Smooth muscle cell (in vitro differentiated cells): ENCODE measurements around the gene CSHL1. TPM values are rescaled to one million over a fixed set of nuclear protein-coding genes. Genes with fewer than 3 reads are reported as not detected.
"Not testable (repeated sequence)": the region's sequence is repeated elsewhere in the genome, so short reads cannot be mapped to it uniquely, and the experiment has no call there.

Experiments
- DNase-seq: peaks from one replicate; lab custom pipeline; 2025; ENCODE audit not compliant: unreplicated experiment; lab: John Stamatoyannopoulos, UW
- H2AFZ ChIP-seq: fragments of 200-600 bp; sonication (generic); 2 replicates; pipeline ENCODE4 v1.6.0; 2016; ENCODE audit warnings: antibody characterized with exemption, low read depth, mild to moderate bottlenecking
- H3F3A ChIP-seq: fragments of 200-600 bp; sonication (generic); 2 replicates; pipeline ENCODE4 v1.6.0; 2017; ENCODE audit warnings: antibody characterized with exemption, low read depth
- H3K27ac ChIP-seq: fragments of 200-600 bp; sonication (generic); 2 replicates; pipeline ENCODE4 v1.5.1; 2016; ENCODE audit warnings: low read depth, mild to moderate bottlenecking
- H3K27me3 ChIP-seq: fragments of 200-600 bp; sonication (generic); 2 replicates; pipeline ENCODE4 v1.6.1; 2016; ENCODE audit warnings: low read depth, mild to moderate bottlenecking
- H3K36me3 ChIP-seq: fragments of 200-600 bp; sonication (generic); 2 replicates; pipeline ENCODE4 v1.5.1; 2016; ENCODE audit warnings: low read depth
- H3K4me1 ChIP-seq: fragments of 200-600 bp; sonication (generic); 2 replicates; pipeline ENCODE4 v1.5.1; 2016; ENCODE audit warnings: low read depth
- H3K4me2 ChIP-seq: fragments of 200-600 bp; sonication (generic); 2 replicates; pipeline ENCODE4 v1.6.0; 2016; ENCODE audit warnings: mild to moderate bottlenecking
- H3K4me3 ChIP-seq: fragments of 200-600 bp; sonication (generic); 2 replicates; pipeline ENCODE4 v1.5.1; 2016; ENCODE audit warnings: mild to moderate bottlenecking
- H3K79me2 ChIP-seq: fragments of 200-600 bp; sonication (generic); 2 replicates; pipeline ENCODE4 v1.6.0; 2016; ENCODE audit warnings: low read depth, mild to moderate bottlenecking
- H3K9ac ChIP-seq: fragments of 200-600 bp; sonication (generic); 2 replicates; pipeline ENCODE4 v1.6.0; 2016; ENCODE audit warnings: low read depth
- H3K9me3 ChIP-seq: fragments of 200-600 bp; sonication (generic); replicated peaks from 2 replicates; pipeline ENCODE4 v1.5.1; 2016; ENCODE audit warnings: low read depth
- H4K20me1 ChIP-seq: fragments of 200-600 bp; sonication (generic); 2 replicates; pipeline ENCODE4 v1.6.0; 2016; ENCODE audit warnings: low read depth
- CTCF ChIP-seq: fragments of 200-600 bp; sonication (generic); IDR thresholded peaks from 2 replicates; pipeline ENCODE4 v1.5.1; 2017; ENCODE audit warnings: borderline replicate concordance, mild to moderate bottlenecking, antibody characterized with exemption; ENCODE audit not compliant: insufficient read depth, poor library complexity, severe bottlenecking
- WGBS: methylation state at CpG from one replicate; pipeline ENCODE4 v1.1.7; 2016; ENCODE audit warnings: low lambda C conversion rate; 5-methylcytosine and 5-hydroxymethylcytosine counted together
- polyA plus RNA-seq: library from polyadenylated mRNA; unstranded; fragments of >200 nt; fragmentation: Nextera tagmentation; extraction: Ambion mirVana; gene quantifications from 2 replicates; pipeline ENCODE4 v1.2.1, GENCODE V29; 2016
- total RNA-seq: library from RNA; depleted of rRNA; stranded (reverse); fragments of >200 nt; gene quantifications from 2 replicates; pipeline ENCODE4 v1.2.3, GENCODE V29; 2014

Gene CSHL1
- total and polyA plus RNA-seq, 2 experiments from 2014 or later: not detected

DNA sequence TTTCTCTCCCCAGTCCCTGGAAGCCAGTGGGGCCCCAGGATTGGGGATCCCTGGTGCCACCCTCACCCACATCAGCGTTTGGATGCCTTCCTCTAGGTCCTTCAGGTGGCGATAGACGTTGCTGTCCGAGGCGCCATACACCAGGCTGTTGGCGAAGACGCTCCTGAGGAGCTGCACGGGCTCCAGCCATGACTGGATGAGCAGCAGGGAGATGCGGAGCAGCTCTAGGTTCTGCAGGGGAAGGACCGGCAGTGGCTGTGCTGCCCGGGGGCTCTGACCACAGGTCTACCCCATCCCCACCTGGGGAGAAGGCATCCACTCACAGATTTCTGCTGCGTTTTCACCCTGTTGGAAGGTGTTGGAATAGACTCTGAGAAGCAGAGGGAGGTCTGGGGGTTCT, 30.4 kb downstream of the CSHL1 start:
- H3K36me3 ChIP-seq: no peaks in the 10 kb centered on the region
- 85% methylated on average over 12 of the region's 12 CpGs for WGBS
- no peak overlapping the region for H3K4me3 ChIP-seq
- H4K20me1 ChIP-seq: no peaks in the 10 kb centered on the region
- no peaks in the 10 kb centered on the region for H3F3A ChIP-seq
- H3K9ac ChIP-seq: no peak overlapping the region
- H3K9me3 ChIP-seq: no peaks in the 10 kb centered on the region
- no peak overlapping the region for H3K4me2 ChIP-seq
- TF ChIP-seq CTCF: no peak
- H3K4me1 ChIP-seq: no peaks in the 10 kb centered on the region
- H3K27me3 ChIP-seq: no peaks in the 10 kb centered on the region
- H3K79me2 ChIP-seq: no peaks in the 10 kb centered on the region
- H2AFZ ChIP-seq: no peak overlapping the region
- DNase-seq: no peak
- H3K27ac ChIP-seq: no peak overlapping the region

GRCh38 chr17:63878413-63878812, 32.6 kb downstream of the CSHL1 start:
- not testable (repeated sequence) for H3K36me3 ChIP-seq, H3K79me2 ChIP-seq, H4K20me1 ChIP-seq, DNase-seq, H3K9ac ChIP-seq, H3K27me3 ChIP-seq, H3K4me2 ChIP-seq, H3K4me3 ChIP-seq, H3K27ac ChIP-seq, H3K9me3 ChIP-seq, H2AFZ ChIP-seq, H3K4me1 ChIP-seq, H3F3A ChIP-seq
- 94% methylated on average over 9 of the region's 9 CpGs for WGBS

- not testable (repeated sequence) for DNase-seq, H3K27ac ChIP-seq, H3K27me3 ChIP-seq, H3K9ac ChIP-seq, H4K20me1 ChIP-seq, H3K4me2 ChIP-seq, H3F3A ChIP-seq, H3K4me1 ChIP-seq, H3K4me3 ChIP-seq, H3K36me3 ChIP-seq, H2AFZ ChIP-seq, H3K79me2 ChIP-seq, H3K9me3 ChIP-seq
- WGBS: 90% methylated on average over 6 of the region's 6 CpGs
Measured at GRCh38 chr17:63874693-63875092, 36.4 kb downstream of the CSHL1 start.

- 86% methylated on average over 6 of the region's 8 CpGs for WGBS
- H3K79me2 ChIP-seq, H3K4me2 ChIP-seq: not testable (repeated sequence)
Measured at GRCh38 chr17:63874061-63874626, 36.9 kb downstream of the CSHL1 start.

DNA sequence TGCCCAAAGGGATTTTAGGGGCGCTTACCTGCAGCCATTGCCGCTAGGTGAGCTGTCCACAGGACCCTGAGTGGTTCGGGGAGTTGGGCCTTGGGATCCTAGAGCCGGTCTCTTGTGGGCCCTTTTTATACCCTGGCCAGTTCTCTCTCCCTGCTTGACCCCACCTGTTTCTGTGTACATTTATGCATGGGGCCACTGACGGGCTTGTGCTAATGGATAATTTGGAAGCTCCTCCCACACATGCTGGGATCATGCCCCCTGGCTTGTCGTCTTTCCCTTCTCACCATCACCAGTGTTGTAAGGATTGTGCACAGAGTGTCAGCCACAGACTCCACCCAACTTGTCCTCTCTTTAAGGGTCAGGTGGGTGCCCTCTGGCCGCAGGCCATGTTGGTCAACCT, 37.5 kb downstream of the CSHL1 start, which contains the start of gene CSH2:
CSH2 (minus strand) TSS at position 101 of the 400 bp plus-strand sequence; CDS start at position 38, 63 bp downstream.
- not testable (repeated sequence) for H3K27ac ChIP-seq, H3K4me2 ChIP-seq, H3K9me3 ChIP-seq, H3K9ac ChIP-seq, H3F3A ChIP-seq, H2AFZ ChIP-seq, H3K4me3 ChIP-seq, H3K36me3 ChIP-seq, H3K79me2 ChIP-seq, DNase-seq, H3K27me3 ChIP-seq, H4K20me1 ChIP-seq, H3K4me1 ChIP-seq
- WGBS: 90% methylated on average over 4 of the region's 7 CpGs

More at GRCh38 chr17:63874061-63874626, 36.9 kb downstream of the CSHL1 start:
- H3K27me3 ChIP-seq, H3K4me1 ChIP-seq, H3K27ac ChIP-seq, H3K4me3 ChIP-seq, H3K36me3 ChIP-seq, H2AFZ ChIP-seq, H3K9me3 ChIP-seq, H3K9ac ChIP-seq, H4K20me1 ChIP-seq, H3F3A ChIP-seq, DNase-seq: not testable (repeated sequence)

GRCh38 chr17:63871646-63872365, 39.3 kb downstream of the CSHL1 start:
- WGBS: 95% methylated on average over 15 of the region's 15 CpGs
- H4K20me1 ChIP-seq, H3K36me3 ChIP-seq, H3K79me2 ChIP-seq, H3K4me1 ChIP-seq, H3K27ac ChIP-seq, H3K4me2 ChIP-seq, H3F3A ChIP-seq, H2AFZ ChIP-seq, H3K27me3 ChIP-seq, H3K9ac ChIP-seq, H3K9me3 ChIP-seq, DNase-seq, H3K4me3 ChIP-seq: not testable (repeated sequence)

GRCh38 chr17:63870292-63870665, 40.8 kb downstream of the CSHL1 start:
- H3K4me2 ChIP-seq, H3K9ac ChIP-seq: not testable (repeated sequence)

More at GRCh38 chr17:63870292-63870665, 40.8 kb downstream of the CSHL1 start:
- 84% methylated on average over 4 of the region's 4 CpGs for WGBS
- H3F3A ChIP-seq, H3K79me2 ChIP-seq, H2AFZ ChIP-seq, H3K9me3 ChIP-seq, H3K27me3 ChIP-seq, H3K27ac ChIP-seq, DNase-seq, H3K4me3 ChIP-seq, H3K4me1 ChIP-seq, H3K36me3 ChIP-seq, H4K20me1 ChIP-seq: not testable (repeated sequence)
